Stimulated activated naive CD8-positive, alpha-beta T cell treated with anti-CD3 and anti-CD28 coated beads, Interleukin-15, amount 100 ng/mL, for 72 hours (primary cell): ENCODE results near the gene RINT1.
A peak's percentile ranks its signal among the peaks of the same experiment; 100 is the strongest.
"Not testable (repeated sequence)": the region's sequence is repeated elsewhere in the genome, so short reads cannot be mapped to it uniquely, and the experiment has no call there.

Experiments
- ATAC-seq: fragments of 150-1000 bp; cut with Tn5 transposase; 2 replicates; pipeline ENCODE4 v1.10.0; 2021; ENCODE audit warnings: mild to moderate bottlenecking, moderate library complexity
- DNase-seq, 2 donors: peaks; one replicate each; pipeline ENCODE4 v3.0.0; 2021 to 2022
- H3K27ac Mint-ChIP-seq, 2 donors: one replicate each; pipeline ENCODE4 v1.8.0; 2022; ENCODE audit warnings: mild to moderate bottlenecking in 2 of 2, mixed read lengths in 2 of 2, moderate library complexity in 2 of 2
- H3K27me3 Mint-ChIP-seq: one replicate; pipeline ENCODE4 v1.8.0; 2022; ENCODE audit warnings: mixed read lengths
- H3K4me1 Mint-ChIP-seq: one replicate; pipeline ENCODE4 v1.8.0; 2022; ENCODE audit warnings: mild to moderate bottlenecking, mixed read lengths
- H3K4me3 Mint-ChIP-seq, 2 donors: one replicate each; pipeline ENCODE4 v1.8.0; 2022; ENCODE audit warnings: mild to moderate bottlenecking in 2 of 2, mixed read lengths in 2 of 2, moderate library complexity in 1 of 2
- H3K9me3 Mint-ChIP-seq, 2 donors: one replicate each; pipeline ENCODE4 v1.8.0; 2022; ENCODE audit warnings: mixed read lengths in 2 of 2

Gene RINT1

DNA sequence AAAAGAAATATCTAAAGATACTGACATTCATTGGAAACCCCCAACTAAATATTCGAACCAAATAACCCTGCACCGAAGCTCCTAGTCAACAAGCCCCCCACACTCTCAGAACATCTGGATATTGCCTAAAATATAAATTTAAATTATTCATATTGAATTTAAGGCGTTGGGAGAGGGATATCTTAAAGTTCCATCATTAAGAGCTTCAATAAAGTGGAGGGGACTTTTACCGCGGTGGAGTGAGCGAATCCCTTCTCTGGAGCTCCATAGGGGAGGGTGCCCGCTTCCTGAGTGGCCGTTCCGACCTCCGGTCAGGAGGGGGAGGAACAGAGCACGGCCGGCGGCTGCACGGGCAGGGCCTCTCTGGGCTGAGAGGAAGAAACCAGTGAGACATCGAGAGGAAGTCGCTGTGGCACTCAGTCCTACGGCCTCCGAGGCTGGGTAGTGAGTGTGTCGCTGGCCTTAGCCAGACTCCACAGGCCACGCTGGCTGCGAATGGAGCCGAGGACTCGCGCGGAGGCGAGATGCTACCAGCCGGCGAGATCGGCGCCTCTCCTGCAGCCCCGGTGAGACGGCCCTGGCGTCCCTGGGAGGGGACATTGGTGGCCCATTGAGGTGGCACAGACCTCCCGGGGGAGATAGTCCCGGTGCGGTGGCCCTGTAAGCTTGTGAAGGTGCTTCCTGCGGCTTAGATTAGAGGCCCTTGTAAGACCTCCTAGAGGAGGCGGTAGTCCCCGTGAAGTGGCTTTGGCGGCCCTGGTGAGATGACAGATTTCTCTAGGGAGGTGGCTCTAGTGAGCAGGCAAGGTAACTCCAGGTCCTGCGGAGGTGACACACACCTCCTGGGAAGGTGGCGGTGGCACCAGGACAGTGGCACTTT is at the start of gene RINT1:
TSS of gene RINT1 (plus strand) at position 410 of the 880 bp plus-strand sequence. CDS start at position 525, 115 bp downstream.
- peak; percentile 95 to 96 for DNase-seq
- peak; percentile 99 for ATAC-seq
- Mint-ChIP-seq H3K9me3 (no peaks in the 10 kb centered on the region), H3K27me3 (no peaks in the 10 kb centered on the region), H3K27ac (peak within 1 kb of the TSS; percentile 97 to 98), H3K4me3 (peak within 1 kb of the TSS; percentile 80 to 98), H3K4me1 (peaks cover 29% of the 10 kb centered on the region)

DNA sequence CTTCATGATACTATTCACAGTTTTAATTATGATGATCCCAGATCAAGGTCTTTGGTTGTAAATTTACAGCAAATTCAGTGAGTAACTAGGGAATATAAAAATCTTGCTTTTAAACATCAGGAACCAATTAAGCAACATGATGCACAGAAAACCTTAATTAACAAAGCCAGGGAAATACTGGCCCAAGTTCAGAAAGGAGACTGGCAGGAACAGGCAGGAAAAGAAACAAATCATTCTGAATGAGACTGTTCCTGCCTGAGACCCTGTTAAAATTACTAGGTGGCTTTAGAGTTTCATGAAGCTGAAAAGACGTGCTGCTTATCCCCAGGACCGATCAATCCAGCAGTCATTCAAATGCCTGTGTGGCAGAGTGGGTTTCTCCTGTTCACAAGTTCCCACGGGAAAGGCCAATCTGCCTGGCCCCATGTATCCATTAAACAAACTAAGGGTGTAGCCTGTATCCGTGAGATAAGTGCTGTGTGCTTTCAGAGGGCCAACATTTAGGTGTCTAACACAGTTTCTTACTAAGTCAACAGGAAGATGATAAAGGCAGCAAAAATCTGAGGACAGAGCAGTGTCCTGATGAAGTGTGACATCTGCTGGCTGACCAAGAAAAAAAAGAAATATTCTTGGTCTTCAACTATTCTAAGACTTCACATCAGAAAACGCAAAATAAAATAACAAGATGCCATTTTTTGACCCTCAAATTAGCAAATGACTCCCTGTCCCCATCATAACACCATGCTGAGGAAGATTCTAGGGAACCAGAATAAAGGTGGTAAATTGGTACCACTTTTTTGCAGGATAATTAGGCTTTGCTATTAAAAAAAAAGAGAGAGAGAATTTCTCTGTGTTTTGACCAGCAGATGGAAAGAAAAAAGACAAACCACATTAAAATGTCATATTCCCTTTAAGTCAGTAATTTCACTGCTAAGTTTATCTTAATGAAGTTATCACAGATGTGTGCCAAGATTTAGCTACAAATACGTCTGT is 44.1 kb upstream of the RINT1 start:
- no peak for ATAC-seq
- no peak for DNase-seq

DNA sequence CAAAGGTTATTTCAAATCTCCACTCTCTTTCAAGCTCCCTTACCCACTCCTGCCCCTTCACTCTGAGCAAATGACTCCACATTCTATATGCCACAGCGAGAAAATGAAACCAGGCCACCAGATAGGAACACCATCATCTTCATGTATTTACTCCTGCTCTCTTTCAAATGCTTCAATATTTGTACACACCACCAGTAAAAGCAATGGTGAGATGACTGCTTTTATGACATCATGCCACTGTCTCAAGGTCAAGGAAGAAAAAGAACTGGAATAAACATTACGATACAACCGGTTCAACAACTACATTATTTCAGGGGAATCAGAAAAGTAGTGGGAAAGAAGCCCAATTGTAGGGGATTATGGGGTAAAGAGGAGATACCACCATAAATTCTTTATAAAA is 42.6 kb upstream of the RINT1 start:
- ATAC-seq (no peak), DNase-seq (no peak)
- Mint-ChIP-seq H3K4me3 (no peak overlapping the region), H3K9me3 (no peaks in the 10 kb centered on the region), H3K27ac (no peak overlapping the region), H3K4me1 (no peaks in the 10 kb centered on the region), H3K27me3 (no peaks in the 10 kb centered on the region)

More for the DNA sequence above, 44.1 kb upstream of the RINT1 start:
- Mint-ChIP-seq H3K4me1 (no peaks in the 10 kb centered on the region), H3K27me3 (no peaks in the 10 kb centered on the region), H3K27ac (no peak overlapping the region), H3K4me3 (no peak overlapping the region), H3K9me3 (no peaks in the 10 kb centered on the region)

DNA sequence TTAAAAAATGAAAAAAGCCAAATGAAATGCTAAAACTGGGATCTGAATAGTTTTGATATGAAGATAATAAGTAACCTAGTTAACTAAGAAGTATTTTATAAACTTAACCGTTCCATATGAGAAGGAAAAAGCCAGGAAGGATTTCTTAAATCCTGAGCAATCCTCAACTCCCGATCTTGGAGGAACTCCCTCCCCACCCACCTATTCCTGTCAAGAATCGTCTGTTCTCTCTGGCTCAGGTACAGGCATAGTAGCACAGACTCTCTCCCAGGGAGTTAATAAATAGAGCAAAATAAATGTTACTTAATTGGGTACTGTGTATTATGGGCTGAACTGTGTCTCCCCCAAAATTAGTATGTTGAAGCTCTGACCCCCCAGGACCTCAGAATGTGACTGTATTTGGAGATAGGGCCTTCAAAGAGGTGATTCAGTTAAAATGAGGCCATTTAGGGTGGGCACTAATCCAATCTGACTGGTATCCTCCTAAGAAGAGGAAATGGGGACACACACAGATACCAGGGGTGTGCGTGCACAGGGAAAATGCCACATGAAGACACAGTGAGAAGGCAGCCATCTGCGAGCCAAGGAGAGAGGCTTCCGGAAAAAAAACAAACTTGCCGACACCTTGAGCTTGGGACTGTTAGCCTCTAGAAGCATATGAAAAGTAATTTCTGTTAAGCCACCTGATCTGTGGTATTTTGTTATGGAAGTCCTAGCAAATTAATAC is 38.6 kb upstream of the RINT1 start:
- DNase-seq = no peak
- no peak for ATAC-seq
- Mint-ChIP-seq H3K27me3 (no peaks in the 10 kb centered on the region), H3K9me3 (no peaks in the 10 kb centered on the region), H3K4me1 (no peaks in the 10 kb centered on the region), H3K27ac (no peak overlapping the region), H3K4me3 (no peak overlapping the region)

DNA sequence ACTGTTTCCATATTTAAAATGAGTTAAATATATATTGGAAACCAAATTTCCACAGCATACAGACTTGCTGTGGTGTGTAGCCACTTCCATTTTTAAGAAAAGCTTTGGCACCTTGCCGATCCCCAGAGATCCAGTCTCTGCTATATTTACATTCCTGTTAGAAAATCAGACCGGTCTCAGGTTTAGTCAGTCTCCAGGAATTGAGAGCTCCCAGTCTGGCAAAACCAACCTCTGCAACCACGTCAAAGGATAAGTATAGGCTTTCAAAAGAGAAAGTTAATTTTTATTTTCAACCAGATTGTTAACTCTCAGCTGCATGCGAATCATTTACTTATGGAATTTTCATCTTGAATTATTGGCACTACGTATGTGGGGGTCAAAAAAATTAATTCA is 38.1 kb upstream of the RINT1 start:
- H3K27ac Mint-ChIP-seq = no peak overlapping the region
- DNase-seq (no peak), ATAC-seq (no peak)
- H3K4me3 Mint-ChIP-seq = no peak overlapping the region
- no peaks in the 10 kb centered on the region for H3K27me3 Mint-ChIP-seq
- H3K4me1 Mint-ChIP-seq = no peaks in the 10 kb centered on the region
- H3K9me3 Mint-ChIP-seq = no peaks in the 10 kb centered on the region

DNA sequence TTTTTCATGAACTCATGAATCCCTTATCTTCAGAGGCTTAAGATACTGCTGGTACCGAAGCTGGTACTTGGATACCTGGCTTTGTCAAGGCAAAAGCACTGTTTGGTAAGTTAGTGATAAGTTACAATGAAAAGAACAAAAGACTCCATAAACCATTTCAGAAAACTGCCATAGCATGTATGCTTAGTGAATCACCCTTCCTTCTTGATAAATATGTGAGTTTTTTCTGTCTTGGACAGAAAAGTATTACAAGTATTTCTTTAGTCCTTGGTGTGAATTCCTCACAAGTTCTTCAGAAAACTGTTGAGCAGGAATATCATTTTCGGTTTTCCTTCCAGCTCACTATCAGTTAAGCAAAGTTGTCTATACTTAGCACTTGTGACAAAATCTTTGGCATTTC is 35.5 kb upstream of the RINT1 start:
- no peak overlapping the region for H3K4me3 Mint-ChIP-seq
- no peak for DNase-seq
- no peaks in the 10 kb centered on the region for H3K4me1 Mint-ChIP-seq
- no peak overlapping the region for H3K27ac Mint-ChIP-seq
- no peaks in the 10 kb centered on the region for H3K9me3 Mint-ChIP-seq
- no peaks in the 10 kb centered on the region for H3K27me3 Mint-ChIP-seq
- ATAC-seq = no peak

DNA sequence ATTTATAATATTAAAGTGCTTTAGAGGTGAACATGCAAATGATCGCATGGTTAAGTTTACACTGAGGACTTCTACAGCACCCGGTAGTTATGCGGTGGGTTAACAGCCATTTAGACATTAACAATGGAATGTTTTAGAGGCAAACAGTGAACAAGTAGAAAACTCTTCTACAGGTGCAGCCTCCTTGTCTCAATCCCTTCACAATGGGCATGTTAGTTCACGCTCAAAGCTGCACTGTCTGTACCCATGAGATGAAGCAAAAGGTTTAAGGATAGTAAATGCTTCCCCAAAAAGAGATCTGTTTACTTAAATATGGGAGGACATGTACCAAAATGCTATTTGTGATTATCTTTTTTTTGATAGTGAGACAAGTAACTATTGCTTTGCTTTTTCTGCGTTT is 35.0 kb upstream of the RINT1 start:
- ATAC-seq (no peak), DNase-seq (no peak)
- no peak overlapping the region for H3K4me3 Mint-ChIP-seq
- no peaks in the 10 kb centered on the region for H3K9me3 Mint-ChIP-seq
- H3K27ac Mint-ChIP-seq = no peak overlapping the region
- H3K27me3 Mint-ChIP-seq = no peaks in the 10 kb centered on the region
- H3K4me1 Mint-ChIP-seq = no peaks in the 10 kb centered on the region

DNA sequence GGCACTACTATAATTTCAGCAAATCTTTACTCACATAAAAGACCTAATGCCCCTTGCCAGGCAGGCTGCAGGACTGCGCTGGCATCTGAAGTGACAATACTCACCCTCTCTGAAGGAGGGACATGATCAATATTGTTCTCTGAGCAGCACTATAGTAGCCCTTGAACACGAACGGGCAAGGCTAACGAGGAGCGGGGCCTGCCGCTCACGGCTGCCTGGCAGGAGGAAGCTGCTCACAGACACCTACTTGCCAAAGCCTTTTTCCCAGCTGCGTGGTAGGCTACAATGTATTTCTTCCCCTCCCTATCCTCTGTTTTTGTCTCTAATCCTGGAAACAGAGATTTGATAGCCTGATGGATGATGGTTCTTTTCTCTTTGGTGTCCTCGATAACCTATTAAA is 29.8 kb upstream of the RINT1 start:
- H3K4me3 Mint-ChIP-seq = no peak overlapping the region
- DNase-seq = no peak
- H3K9me3 Mint-ChIP-seq = no peaks in the 10 kb centered on the region
- ATAC-seq = no peak
- no peaks in the 10 kb centered on the region for H3K4me1 Mint-ChIP-seq
- no peak overlapping the region for H3K27ac Mint-ChIP-seq
- no peaks in the 10 kb centered on the region for H3K27me3 Mint-ChIP-seq

DNA sequence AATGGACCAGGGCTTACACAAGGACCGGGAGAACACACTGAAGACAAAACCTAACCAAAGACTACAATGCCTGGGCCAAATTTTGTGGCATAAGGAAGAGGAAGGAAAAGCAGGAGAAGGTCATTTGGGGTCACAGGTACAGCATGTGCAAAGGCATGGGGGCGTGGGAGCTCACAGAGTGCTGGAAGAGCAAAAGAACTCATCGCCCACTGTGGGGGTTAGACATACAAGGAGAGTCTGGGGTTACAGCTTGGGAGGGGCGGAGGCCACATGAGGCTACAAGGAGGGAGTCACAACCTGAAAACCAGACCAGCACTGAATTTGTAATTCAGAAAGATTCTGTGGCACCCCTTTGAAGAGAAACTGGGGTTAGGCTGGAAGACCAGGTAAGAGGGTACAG is 19.6 kb upstream of the RINT1 start:
- peak overlapping the region; percentile 2 to 23 for H3K27ac Mint-ChIP-seq
- peaks cover 31% of the 10 kb centered on the region for H3K4me1 Mint-ChIP-seq
- H3K27me3 Mint-ChIP-seq = no peaks in the 10 kb centered on the region
- peak; percentile 52 for ATAC-seq
- peak overlapping the region; percentile 16 to 59 for H3K4me3 Mint-ChIP-seq
- no peak for DNase-seq
- no peaks in the 10 kb centered on the region for H3K9me3 Mint-ChIP-seq

DNA sequence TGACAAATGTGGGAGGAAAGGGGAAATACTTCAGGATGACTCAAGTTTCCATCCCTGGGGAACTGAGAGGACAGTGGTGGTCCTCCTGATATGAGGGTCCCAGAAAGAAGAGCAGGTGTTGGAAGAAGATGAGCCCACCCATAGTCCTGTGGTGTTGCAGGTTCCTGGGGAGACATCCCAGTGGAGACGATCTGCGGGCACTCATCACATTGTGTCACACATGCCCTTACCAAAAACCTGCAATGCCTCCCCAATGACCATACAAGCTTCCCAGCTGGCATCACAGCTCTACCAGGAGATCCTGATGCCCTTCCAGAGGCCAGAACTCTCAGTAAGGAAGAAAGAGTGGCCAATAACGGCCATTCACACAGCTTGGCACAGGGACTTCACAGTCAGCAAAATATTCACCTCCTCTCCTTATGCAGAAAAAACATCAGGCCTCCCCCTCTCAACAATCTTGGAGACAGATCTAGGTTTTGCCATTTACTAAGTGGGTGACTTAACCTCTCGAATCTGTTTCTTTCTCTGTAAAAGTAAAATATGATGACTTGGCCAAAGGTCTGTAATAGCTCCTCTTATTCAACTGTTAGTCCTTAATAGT is 19.0 kb upstream of the RINT1 start:
- peak overlapping the region in 1 of 2 donors; percentile 23 for H3K27ac Mint-ChIP-seq
- DNase-seq = no peak

DNA sequence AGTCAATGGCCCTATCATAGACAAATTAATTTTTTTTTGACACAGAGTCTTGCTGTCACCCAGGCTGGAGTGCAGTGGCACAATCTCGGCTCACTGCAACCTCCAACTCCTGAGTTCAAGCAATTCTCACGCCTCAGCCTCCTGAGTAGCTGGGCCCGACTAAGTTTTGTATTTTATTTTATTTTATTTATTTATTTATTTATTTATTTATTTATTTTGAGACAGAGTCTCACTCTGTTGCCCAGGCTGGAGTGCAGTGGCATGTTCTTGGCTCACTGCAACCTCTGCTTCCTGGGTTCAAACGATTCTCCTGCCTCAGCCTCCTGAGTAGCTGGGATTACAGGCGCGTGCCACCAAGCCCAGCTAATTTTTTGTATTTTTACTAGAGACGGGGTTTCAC is 16.4 kb upstream of the RINT1 start:
- not testable (repeated sequence) for H3K9me3 Mint-ChIP-seq

More for the DNA sequence above, 19.0 kb upstream of the RINT1 start:
- Mint-ChIP-seq H3K4me3 (peak overlapping the region in 1 of 2 donors; percentile 59), H3K9me3 (no peaks in the 10 kb centered on the region), H3K27me3 (no peaks in the 10 kb centered on the region), H3K4me1 (peaks cover 31% of the 10 kb centered on the region)
- no peak for ATAC-seq

DNA sequence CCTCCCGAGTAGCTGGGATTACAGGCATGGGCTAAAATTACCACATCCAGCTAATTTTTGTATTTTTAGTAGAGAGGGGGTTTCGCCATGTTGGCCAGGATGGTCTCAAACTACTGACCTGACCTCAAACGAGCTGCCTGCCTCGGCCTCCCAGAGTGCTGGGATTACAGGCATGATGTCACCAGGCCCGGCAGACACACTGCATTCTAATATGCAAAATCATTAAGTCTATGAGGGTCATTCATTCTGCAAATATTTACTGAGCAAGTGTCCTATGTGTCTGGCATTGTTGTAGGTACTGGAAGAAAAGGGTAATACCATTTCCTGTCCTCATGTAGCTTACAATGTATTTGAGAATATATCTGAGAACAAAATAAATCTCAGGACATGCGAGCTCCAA is 12.6 kb upstream of the RINT1 start:
- peak overlapping the region in 1 of 2 donors; percentile 31 for H3K4me3 Mint-ChIP-seq
- no peaks in the 10 kb centered on the region for H3K9me3 Mint-ChIP-seq
- H3K27me3 Mint-ChIP-seq = no peaks in the 10 kb centered on the region
- ATAC-seq (no peak), DNase-seq (no peak)
- H3K27ac Mint-ChIP-seq = no peak overlapping the region
- peaks cover 48% of the 10 kb centered on the region for H3K4me1 Mint-ChIP-seq

More for the DNA sequence above, 16.4 kb upstream of the RINT1 start:
- not testable (repeated sequence) for H3K27me3 Mint-ChIP-seq, ATAC-seq, H3K4me3 Mint-ChIP-seq, DNase-seq, H3K27ac Mint-ChIP-seq
- peaks cover 50% of the 10 kb centered on the region for H3K4me1 Mint-ChIP-seq

DNA sequence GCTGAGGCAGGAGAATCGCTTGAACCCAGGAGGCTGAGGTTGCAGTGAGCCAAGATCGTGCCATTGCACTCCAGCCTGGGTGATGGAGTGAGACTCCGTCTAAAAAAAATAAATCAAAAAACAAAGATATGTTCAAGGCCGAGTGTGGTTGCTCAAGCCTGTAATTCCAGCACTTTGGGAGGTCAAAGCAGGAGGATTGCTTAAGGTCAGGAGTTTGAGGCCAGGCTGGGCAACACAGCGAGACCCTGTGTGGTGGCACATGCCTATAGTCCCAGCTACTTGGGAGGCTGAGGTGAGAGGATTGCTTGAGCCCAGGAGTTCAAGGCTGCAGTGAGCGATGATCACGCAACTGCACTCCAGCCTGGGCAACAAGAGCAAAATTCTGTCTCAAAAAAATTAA is 11.4 kb upstream of the RINT1 start:
- not testable (repeated sequence) for H3K9me3 Mint-ChIP-seq, ATAC-seq, H3K27me3 Mint-ChIP-seq, H3K27ac Mint-ChIP-seq, DNase-seq
- Mint-ChIP-seq H3K4me3 (peak overlapping the region; percentile 57), H3K4me1 (peaks cover 37% of the 10 kb centered on the region)

DNA sequence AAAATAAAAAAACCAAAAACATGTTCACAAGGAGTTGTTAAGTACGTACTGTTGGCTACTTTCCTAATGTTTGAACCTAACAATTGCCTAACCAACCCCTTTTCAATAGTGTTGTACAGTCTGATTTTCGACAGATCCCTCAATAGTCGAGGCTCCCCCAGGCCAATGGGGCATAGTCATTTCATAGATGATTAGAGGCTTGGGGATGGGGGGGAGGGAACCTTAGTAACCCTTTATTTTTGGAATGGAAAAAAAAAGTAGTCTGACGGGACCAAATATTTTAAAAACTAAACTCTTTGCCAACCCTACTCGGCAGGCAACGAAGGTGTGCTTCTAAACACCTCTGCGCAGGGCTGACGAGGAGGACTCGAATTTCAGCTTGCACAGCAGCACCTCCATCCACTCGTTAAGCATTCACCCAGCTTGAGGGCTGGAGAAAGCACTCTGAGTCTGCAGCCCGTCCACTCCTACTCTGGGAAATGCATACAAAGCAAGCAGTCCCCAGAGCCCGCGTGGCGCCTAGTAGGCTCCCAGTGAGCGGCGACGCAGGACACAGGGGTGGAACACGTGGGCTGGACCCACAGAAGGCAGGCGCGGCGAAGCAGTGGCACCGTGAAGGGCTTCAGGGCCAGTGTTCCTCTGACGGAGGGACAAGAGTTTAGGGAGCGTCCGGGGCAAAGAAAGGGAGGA is 10.8 kb upstream of the RINT1 start:
- ATAC-seq (peak; percentile 73), DNase-seq (peak; percentile 58 to 63)
- peak overlapping the region; percentile 67 to 93 for H3K27ac Mint-ChIP-seq
- peaks cover 37% of the 10 kb centered on the region for H3K4me1 Mint-ChIP-seq
- H3K27me3 Mint-ChIP-seq = no peaks in the 10 kb centered on the region
- H3K9me3 Mint-ChIP-seq = no peaks in the 10 kb centered on the region
- peak overlapping the region; percentile 97 to 98 for H3K4me3 Mint-ChIP-seq
